Esophagus squamous epithelium (tissue), 4 donors: Measurements from ENCODE around the gene BPIFB3.

ENCODE experiments used
- POLR2A ChIP-seq, 4 donors: fragments of 450-650 bp; IDR thresholded peaks; one replicate each; pipeline ENCODE4 v1.6.1; 2017; ENCODE audit warnings: antibody characterized with exemption in 4 of 4, mild to moderate bottlenecking in 4 of 4, moderate library complexity in 3 of 4
- TF ChIP-seq, protein P1 (sequence below), 6 experiments: fragments of 450-650 bp in 4 of 6; fragments of 200-600 bp in 2 of 6; sonication (generic) in 2 of 6; IDR thresholded peaks; one replicate each; pipeline ENCODE4 v1.5.1; 2016 to 2019; ENCODE audit warnings: antibody characterized with exemption in 6 of 6, mild to moderate bottlenecking in 4 of 6, moderate library complexity in 4 of 6

GRCh38 chr20:33075281-33075680, 21.6 kb downstream of the BPIFB3 start:
- TF ChIP-seq, protein P1, sequence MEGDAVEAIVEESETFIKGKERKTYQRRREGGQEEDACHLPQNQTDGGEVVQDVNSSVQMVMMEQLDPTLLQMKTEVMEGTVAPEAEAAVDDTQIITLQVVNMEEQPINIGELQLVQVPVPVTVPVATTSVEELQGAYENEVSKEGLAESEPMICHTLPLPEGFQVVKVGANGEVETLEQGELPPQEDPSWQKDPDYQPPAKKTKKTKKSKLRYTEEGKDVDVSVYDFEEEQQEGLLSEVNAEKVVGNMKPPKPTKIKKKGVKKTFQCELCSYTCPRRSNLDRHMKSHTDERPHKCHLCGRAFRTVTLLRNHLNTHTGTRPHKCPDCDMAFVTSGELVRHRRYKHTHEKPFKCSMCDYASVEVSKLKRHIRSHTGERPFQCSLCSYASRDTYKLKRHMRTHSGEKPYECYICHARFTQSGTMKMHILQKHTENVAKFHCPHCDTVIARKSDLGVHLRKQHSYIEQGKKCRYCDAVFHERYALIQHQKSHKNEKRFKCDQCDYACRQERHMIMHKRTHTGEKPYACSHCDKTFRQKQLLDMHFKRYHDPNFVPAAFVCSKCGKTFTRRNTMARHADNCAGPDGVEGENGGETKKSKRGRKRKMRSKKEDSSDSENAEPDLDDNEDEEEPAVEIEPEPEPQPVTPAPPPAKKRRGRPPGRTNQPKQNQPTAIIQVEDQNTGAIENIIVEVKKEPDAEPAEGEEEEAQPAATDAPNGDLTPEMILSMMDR (IDR thresholded peaks at IDR 0.05) = no peak
- TF ChIP-seq POLR2A (IDR thresholded peaks at IDR 0.05) = no peak
